Loucy (cell line): ENCODE results near the gene NPB.

Experiments used
- H2AFZ ChIP-seq: fragments of 200-600 bp; sonication (generic); 2 replicates; pipeline ENCODE4 v1.6.0; 2016; ENCODE audit warnings: antibody characterized with exemption, mild to moderate bottlenecking, low read length, moderate library complexity
- H3F3A ChIP-seq: fragments of 200-600 bp; 2 replicates; pipeline ENCODE4 v1.6.0; 2016; ENCODE audit warnings: antibody characterized with exemption, low read depth, mild to moderate bottlenecking
- H3K27me3 ChIP-seq: fragments of 200-600 bp; sonication (generic); 2 replicates; pipeline ENCODE4 v1.6.1; 2014; ENCODE audit warnings: low read length, mild to moderate bottlenecking; ENCODE audit not compliant: insufficient read depth, poor library complexity, severe bottlenecking
- H3K36me3 ChIP-seq: fragments of 200-600 bp; sonication (generic); 2 replicates; pipeline ENCODE4 v1.6.1; 2016; ENCODE audit warnings: low read length; ENCODE audit not compliant: insufficient read depth
- H3K4me1 ChIP-seq: fragments of 200-600 bp; sonication (generic); 2 replicates; pipeline ENCODE4 v1.5.1; 2014; ENCODE audit warnings: low read length, mild to moderate bottlenecking; ENCODE audit not compliant: insufficient read depth, poor library complexity, severe bottlenecking
- H3K4me2 ChIP-seq: fragments of 200-600 bp; sonication (generic); 2 replicates; pipeline ENCODE4 v1.6.0; 2014; ENCODE audit warnings: antibody characterized with exemption, low read length, low read depth, mild to moderate bottlenecking; ENCODE audit not compliant: poor library complexity, severe bottlenecking
- H3K4me3 ChIP-seq: fragments of 200-600 bp; sonication (generic); 2 replicates; pipeline ENCODE4 v1.5.1; 2014; ENCODE audit warnings: low read length, mild to moderate bottlenecking, mixed read lengths; ENCODE audit not compliant: poor library complexity, severe bottlenecking
- H3K79me2 ChIP-seq: fragments of 200-600 bp; sonication (generic); 2 replicates; pipeline ENCODE4 v1.6.1; 2014; ENCODE audit warnings: low read length; ENCODE audit not compliant: insufficient read depth
- H3K9ac ChIP-seq: fragments of 200-600 bp; sonication (generic); 2 replicates; pipeline ENCODE4 v1.6.0; 2014; ENCODE audit warnings: mild to moderate bottlenecking, low read depth, low read length, moderate library complexity; ENCODE audit not compliant: poor library complexity, severe bottlenecking
- H3K9me2 ChIP-seq: fragments of 200-600 bp; sonication (generic); replicated peaks from 2 replicates; pipeline ENCODE4 v1.6.1; 2016; ENCODE audit warnings: low read depth, low read length, mixed read lengths
- H3K9me3 ChIP-seq: fragments of 200-600 bp; sonication (generic); 2 replicates; pipeline ENCODE4 v1.6.1; 2014; ENCODE audit warnings: mild to moderate bottlenecking, antibody characterized with exemption, low read length, low read depth; ENCODE audit not compliant: insufficient read depth
- H4K20me1 ChIP-seq: fragments of 200-600 bp; sonication (generic); 2 replicates; pipeline ENCODE4 v1.6.0; 2014; ENCODE audit warnings: antibody characterized with exemption, low read length, mild to moderate bottlenecking; ENCODE audit not compliant: insufficient read depth, poor library complexity, severe bottlenecking
- EZH2phosphoT487 ChIP-seq: fragments of 200-600 bp; IDR thresholded peaks from 2 replicates; pipeline ENCODE4 v1.6.1; 2018; ENCODE audit warnings: antibody characterized with exemption, mild to moderate bottlenecking, moderate library complexity, borderline replicate concordance
- TF ChIP-seq, protein P1 (sequence below): fragments of 200-600 bp; sonication (generic); conservative IDR thresholded peaks from 2 replicates; pipeline ENCODE4 v1.5.1; 2014; ENCODE audit warnings: mild to moderate bottlenecking, antibody characterized with exemption, low read length

NPB gene

DNA sequence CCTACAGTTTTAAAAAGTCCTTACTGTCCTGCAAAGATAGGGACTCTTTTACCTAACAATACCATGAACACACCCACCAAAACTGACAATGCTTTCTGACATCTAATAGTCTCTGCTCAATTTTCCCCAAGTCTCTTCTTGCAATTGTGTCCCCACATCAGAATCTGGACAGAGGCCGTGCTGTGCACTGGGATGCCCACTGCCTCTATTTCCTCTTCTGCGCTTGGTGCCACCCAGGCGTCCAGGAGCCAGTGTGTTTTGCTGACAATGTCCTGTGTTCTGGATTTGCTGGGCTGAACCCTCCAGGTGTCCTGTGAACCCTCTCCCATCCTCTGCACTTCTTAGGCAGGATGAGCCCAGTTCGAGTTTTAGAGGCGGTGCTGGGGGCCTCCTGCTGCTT, 24.5 kb upstream of the NPB start:
- no peaks in the 10 kb centered on the region for H3K27me3 ChIP-seq
- TF ChIP-seq, protein P1, sequence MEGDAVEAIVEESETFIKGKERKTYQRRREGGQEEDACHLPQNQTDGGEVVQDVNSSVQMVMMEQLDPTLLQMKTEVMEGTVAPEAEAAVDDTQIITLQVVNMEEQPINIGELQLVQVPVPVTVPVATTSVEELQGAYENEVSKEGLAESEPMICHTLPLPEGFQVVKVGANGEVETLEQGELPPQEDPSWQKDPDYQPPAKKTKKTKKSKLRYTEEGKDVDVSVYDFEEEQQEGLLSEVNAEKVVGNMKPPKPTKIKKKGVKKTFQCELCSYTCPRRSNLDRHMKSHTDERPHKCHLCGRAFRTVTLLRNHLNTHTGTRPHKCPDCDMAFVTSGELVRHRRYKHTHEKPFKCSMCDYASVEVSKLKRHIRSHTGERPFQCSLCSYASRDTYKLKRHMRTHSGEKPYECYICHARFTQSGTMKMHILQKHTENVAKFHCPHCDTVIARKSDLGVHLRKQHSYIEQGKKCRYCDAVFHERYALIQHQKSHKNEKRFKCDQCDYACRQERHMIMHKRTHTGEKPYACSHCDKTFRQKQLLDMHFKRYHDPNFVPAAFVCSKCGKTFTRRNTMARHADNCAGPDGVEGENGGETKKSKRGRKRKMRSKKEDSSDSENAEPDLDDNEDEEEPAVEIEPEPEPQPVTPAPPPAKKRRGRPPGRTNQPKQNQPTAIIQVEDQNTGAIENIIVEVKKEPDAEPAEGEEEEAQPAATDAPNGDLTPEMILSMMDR, result no peak
- no peak for TF ChIP-seq EZH2phosphoT487
- no peak overlapping the region for H3K4me3 ChIP-seq
- no peaks in the 10 kb centered on the region for H3K9me3 ChIP-seq
- peaks cover 20% of the 10 kb centered on the region for H3K79me2 ChIP-seq
- peaks cover 8% of the 10 kb centered on the region; the same call in 1 of the 2 replicates for H3F3A ChIP-seq
- peaks cover 5% of the 10 kb centered on the region for H3K4me1 ChIP-seq
- H3K36me3 ChIP-seq, result peaks cover 29% of the 10 kb centered on the region; the same call in 1 of the 2 replicates
- no peaks in the 10 kb centered on the region for H4K20me1 ChIP-seq
- H3K9me2 ChIP-seq, result no peaks in the 10 kb centered on the region
- no peak overlapping the region for H3K4me2 ChIP-seq
- H2AFZ ChIP-seq, result no peak overlapping the region
- H3K9ac ChIP-seq, result no peak overlapping the region

DNA sequence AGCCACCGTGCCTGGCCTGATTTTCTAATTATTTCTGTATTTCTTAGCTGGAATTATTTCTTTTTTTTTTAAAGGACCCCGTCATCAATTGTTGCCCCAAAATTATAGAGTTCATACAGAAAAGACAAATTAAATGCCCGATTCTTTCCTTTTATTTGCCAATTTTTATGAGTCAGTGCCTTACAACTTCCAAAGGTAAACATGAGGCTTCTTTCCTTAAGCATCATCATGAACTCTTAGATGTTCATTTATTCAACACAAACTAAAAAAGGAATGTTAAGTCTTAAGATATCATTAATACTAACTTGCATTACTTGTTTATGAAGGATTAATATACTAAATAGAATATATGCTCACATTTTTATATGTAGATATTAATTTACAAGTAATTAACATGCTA, 23.7 kb upstream of the NPB start:
- peak overlapping the region; percentile 27 for H3K9ac ChIP-seq
- H3K79me2 ChIP-seq, result peaks cover 13% of the 10 kb centered on the region; the same call in 1 of the 2 replicates
- H3K9me3 ChIP-seq, result no peaks in the 10 kb centered on the region
- TF ChIP-seq, protein P1, result no peak
- TF ChIP-seq EZH2phosphoT487, result no peak
- H3K4me3 ChIP-seq, result no peak overlapping the region
- H3K36me3 ChIP-seq, result peaks cover 29% of the 10 kb centered on the region; the same call in 1 of the 2 replicates
- H3K4me2 ChIP-seq, result no peak overlapping the region
- H3K4me1 ChIP-seq, result no peaks in the 10 kb centered on the region
- H3F3A ChIP-seq, result peaks cover 8% of the 10 kb centered on the region; the same call in 1 of the 2 replicates
- H2AFZ ChIP-seq, result no peak overlapping the region
- no peaks in the 10 kb centered on the region for H3K9me2 ChIP-seq
- no peaks in the 10 kb centered on the region for H3K27me3 ChIP-seq
- H4K20me1 ChIP-seq, result no peaks in the 10 kb centered on the region

DNA sequence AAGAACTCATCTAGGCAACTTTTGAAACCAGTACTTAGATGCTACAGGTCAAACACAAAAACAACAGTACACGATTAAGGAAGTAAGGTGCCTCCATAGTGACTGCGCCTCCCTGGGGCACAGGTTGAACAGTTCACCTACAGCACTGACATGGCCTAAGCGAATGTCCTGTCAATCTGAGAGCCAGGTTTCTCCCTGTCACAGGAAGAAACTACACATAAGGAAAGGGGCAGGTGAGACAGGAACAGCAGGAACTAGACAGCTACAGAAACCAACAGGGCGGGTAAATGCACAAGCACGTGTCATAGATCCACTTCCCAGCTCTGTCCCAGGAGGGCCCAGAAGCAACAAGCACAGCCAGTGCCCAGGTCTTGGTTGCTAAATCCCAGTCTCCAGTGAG, 22.9 kb upstream of the NPB start:
- H3K9me3 ChIP-seq, result no peaks in the 10 kb centered on the region
- no peaks in the 10 kb centered on the region for H3K4me1 ChIP-seq
- no peaks in the 10 kb centered on the region for H3K9me2 ChIP-seq
- H3K79me2 ChIP-seq, result peaks cover 16% of the 10 kb centered on the region; the same call in 1 of the 2 replicates
- no peaks in the 10 kb centered on the region for H3K27me3 ChIP-seq
- no peaks in the 10 kb centered on the region for H4K20me1 ChIP-seq
- H3K4me2 ChIP-seq, result no peak overlapping the region
- H2AFZ ChIP-seq, result no peak overlapping the region
- H3K36me3 ChIP-seq, result peaks cover 29% of the 10 kb centered on the region; the same call in 1 of the 2 replicates
- H3K4me3 ChIP-seq, result no peak overlapping the region
- H3F3A ChIP-seq, result peaks cover 2% of the 10 kb centered on the region; the same call in 1 of the 2 replicates
- peak overlapping the region; percentile 27 for H3K9ac ChIP-seq
- no peak for TF ChIP-seq EZH2phosphoT487
- TF ChIP-seq, protein P1, result no peak
